GM23248 (cell line): Measurements from ENCODE around the gene ADAMTS10.

Experiments
- EZH2 ChIP-seq: fragments of 200-600 bp; sonication (generic); IDR thresholded peaks from 2 replicates; pipeline ENCODE4 v1.6.1; 2018; ENCODE audit warnings: antibody characterized with exemption, mild to moderate bottlenecking; ENCODE audit not compliant: insufficient read depth, poor library complexity, severe bottlenecking
- EZH2phosphoT487 ChIP-seq: fragments of 200-600 bp; sonication (generic); IDR thresholded peaks from 2 replicates; pipeline ENCODE4 v1.6.1; 2018; ENCODE audit warnings: antibody characterized with exemption, moderate library complexity, mild to moderate bottlenecking, low read depth; ENCODE audit not compliant: insufficient read depth

GRCh38 chr19:8639821-8640401, 29.4 kb upstream of the ADAMTS10 start:
- TF ChIP-seq EZH2 (no peak), EZH2phosphoT487 (no peak)
